Psoas muscle (tissue), 8 donors: Measurements from ENCODE around the gene MLLT3. TPM values are rescaled to one million over a fixed set of nuclear protein-coding genes. Genes with fewer than 3 reads are reported as not detected.

Experiments
- ATAC-seq, 4 donors: fragments of 200-7000 bp; cut with Tn5 transposase; one replicate each; pipeline ENCODE4 v1.9.1; 2020; ENCODE audit warnings: moderate library complexity in 3 of 4, mild to moderate bottlenecking in 2 of 4
- DNase-seq, 2 donors: peaks; one replicate each; pipeline ENCODE4 v3.0.0-alpha.2; 2020
- H3K27ac ChIP-seq: fragments of 200-600 bp; one replicate; pipeline ENCODE4 v1.8.0; 2022
- H3K27me3 ChIP-seq, 3 donors: fragments of 200-600 bp in 1 of 3; one replicate each; pipeline versions ENCODE4 v1.6.1 to v1.8.0; 2013 to 2022; ENCODE audit warnings: low read length in 2 of 3, mild to moderate bottlenecking in 2 of 3, moderate library complexity in 1 of 3; ENCODE audit not compliant: insufficient read depth in 3 of 3
- H3K36me3 ChIP-seq, 2 donors: fragments of 200-600 bp in 1 of 2; one replicate each; pipeline versions ENCODE4 v1.6.1 to v1.8.0; 2013 to 2022; ENCODE audit warnings: low read depth in 1 of 2, mild to moderate bottlenecking in 1 of 2, moderate library complexity in 1 of 2; ENCODE audit not compliant: insufficient read depth in 1 of 2
- H3K4me1 ChIP-seq: fragments of 200-600 bp; one replicate; pipeline ENCODE4 v1.8.0; 2022
- H3K4me3 ChIP-seq: fragments of 200-600 bp; one replicate; pipeline ENCODE4 v1.8.0; 2022; ENCODE audit warnings: mild to moderate bottlenecking
- H3K9me3 ChIP-seq: fragments of 200-600 bp; one replicate; pipeline ENCODE4 v1.8.0; 2022
- CTCF ChIP-seq: fragments of 200-600 bp; IDR thresholded peaks from one replicate; pipeline ENCODE4 v1.8.0; 2022; ENCODE audit warnings: antibody characterized with exemption
- WGBS, 3 donors: extraction: QIAGEN DNeasy Blood & Tissue Kit; methylation state at CpG; one replicate each; pipeline versions ENCODE4 v1.1.6 to v1.1.7; 2013; 5-methylcytosine and 5-hydroxymethylcytosine counted together
- intact Hi-C, 2 donors: fragments of 100-400 bp; cut with DNase I; formaldehyde crosslinking; loops; one replicate each; pipeline versions ENCODE4 v1.11.0 to v1.14.2; 2022
- polyA plus RNA-seq, 3 donors: library from polyadenylated mRNA; stranded (reverse); fragments of 200-250 nt; gene quantifications; one replicate each; pipeline ENCODE4 v1.2.3, GENCODE V29; 2013
- total RNA-seq, 4 donors: library from RNA; stranded (reverse); fragmentation: NEBNext Ultra II Directional in 2 of 4; extraction: Animal tissue kit (Norgen Biotek cat#: 25700) in 2 of 4; gene quantifications; one replicate each; pipeline versions ENCODE4 v1.2.1 to v1.2.4, GENCODE V29; 2021 to 2023
- donor health status: healthy with polysubstance abuse.
- donor health status: DM: no; HTN: no; CAD: no; lungs with moderate emphysema.
- donor health status: Bipolar disorder and iron deficiency.
- donor health status: healthy.
- donor health status: DM: yes; HTN: yes; CAD: no.
- donor health status: DM: no; HTN: no; CAD: no.
- donor health status: DM: no; HTN: no; CAD: no.
- donor health status: DM: yes; HTN: yes; CAD: no.

MLLT3 gene
- total and polyA plus RNA-seq, 7 donors, result 1.2 to 9.8 (median 3.3) TPM

- Histone ChIP-seq H3K27ac (no peak overlapping the region), H3K27me3 (no peaks in the 10 kb centered on the region)
- 10 to 34% (median 15%) methylated on average over 2 of the region's 2 CpGs for WGBS, 3 donors
Measured at GRCh38 chr9:20478786-20479185, 143.5 kb downstream of the MLLT3 start.

DNA sequence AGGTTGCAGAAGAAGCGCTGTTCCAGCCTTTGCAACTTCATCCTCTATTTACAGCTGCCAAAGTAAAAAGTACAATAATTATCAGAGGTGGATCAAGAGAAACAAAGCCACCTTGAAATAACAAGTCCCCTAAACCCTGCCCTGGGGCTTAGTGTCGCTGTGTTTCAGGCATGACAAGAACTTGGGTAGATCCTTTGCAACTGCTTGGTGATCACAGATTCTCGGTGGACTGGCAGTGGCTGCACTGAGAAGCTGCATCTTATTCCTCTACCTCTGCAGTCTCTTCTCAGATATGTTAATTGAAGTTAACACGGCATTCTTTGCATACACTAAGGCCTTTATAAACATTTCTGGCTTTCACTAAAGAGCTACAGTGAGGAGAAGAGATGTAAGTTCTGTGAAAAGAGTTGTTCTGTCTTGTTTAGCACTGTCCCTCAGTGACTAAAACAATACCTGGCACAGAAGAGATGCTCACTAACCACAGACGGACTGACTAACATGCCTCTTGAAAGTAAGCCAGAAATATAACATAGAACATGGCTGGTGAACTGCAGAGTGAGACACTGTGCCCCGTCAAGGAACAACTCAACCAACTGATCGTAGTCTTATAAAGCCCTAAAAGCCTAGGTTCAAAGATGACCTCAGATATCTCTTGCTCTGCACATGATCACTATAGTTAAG is 144.2 kb downstream of the MLLT3 start:
- intact Hi-C loops, result loop anchor here in 1 of 2 donors (5.0 kb wide), 1 partner anchor 121 kb away; no protein-coding TSS in a partner anchor
- Histone ChIP-seq H3K27ac (no peak overlapping the region), H3K4me1 (peaks cover 19% of the 10 kb centered on the region), H3K27me3 (no peaks in the 10 kb centered on the region), H3K36me3 (no peaks in the 10 kb centered on the region), H3K4me3 (no peak overlapping the region), H3K9me3 (no peaks in the 10 kb centered on the region)
- WGBS, 3 donors, result 72 to 81% (median 75%) methylated on average over 7 of the region's 7 CpGs
- no peak for DNase-seq
- ATAC-seq, result peak in 1 of 4 donors; percentile 21
- TF ChIP-seq CTCF, result no peak

More at GRCh38 chr9:20478786-20479185, 143.5 kb downstream of the MLLT3 start:
- Histone ChIP-seq H3K36me3 (no peaks in the 10 kb centered on the region), H3K4me1 (peaks cover 14% of the 10 kb centered on the region), H3K9me3 (no peaks in the 10 kb centered on the region), H3K4me3 (no peak overlapping the region)
- intact Hi-C loops, result loop anchor here in 1 of 2 donors (5.0 kb wide), 1 partner anchor 121 kb away; no protein-coding TSS in a partner anchor
- ATAC-seq (peak in 1 of 4 donors; percentile 39), DNase-seq (no peak)
- TF ChIP-seq CTCF, result no peak

DNA sequence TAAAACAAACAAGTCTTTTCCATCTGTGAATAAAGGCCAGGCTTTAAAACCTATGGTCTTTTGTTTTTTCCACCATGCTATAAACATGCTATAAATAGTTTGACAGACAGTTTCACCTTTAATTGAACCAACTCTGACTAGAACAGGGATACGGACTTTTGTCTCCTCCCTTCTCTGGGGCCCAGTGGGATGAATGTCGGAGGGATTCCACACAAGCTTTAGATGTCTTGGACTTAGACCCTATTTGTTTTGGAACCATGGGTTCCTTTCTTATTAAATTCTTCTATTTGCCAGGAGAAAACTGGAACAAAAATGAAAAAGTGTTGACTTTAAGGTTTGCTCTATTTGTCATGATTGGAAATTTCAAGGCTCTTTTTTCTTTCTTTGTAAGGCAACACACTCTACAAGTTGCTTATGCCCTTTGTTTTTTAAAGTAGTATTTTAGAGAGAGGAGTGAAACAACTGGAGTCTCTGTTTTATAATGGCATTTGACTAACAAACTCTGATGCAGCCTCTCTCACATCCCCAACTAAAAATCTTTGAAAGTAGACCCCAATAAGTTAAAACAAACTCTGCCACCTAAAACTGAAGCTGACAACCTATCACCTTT is 145.3 kb downstream of the MLLT3 start:
- Histone ChIP-seq H3K9me3 (no peaks in the 10 kb centered on the region), H3K27ac (no peak overlapping the region), H3K36me3 (no peaks in the 10 kb centered on the region), H3K27me3 (no peaks in the 10 kb centered on the region), H3K4me3 (no peak overlapping the region), H3K4me1 (peaks cover 24% of the 10 kb centered on the region)
- ATAC-seq, result peak in 1 of 4 donors; percentile 44
- no peak for DNase-seq
- no peak for TF ChIP-seq CTCF
- intact Hi-C loops, result loop anchor here in 1 of 2 donors (5.0 kb wide), 1 partner anchor 120 kb away; no protein-coding TSS in a partner anchor
- WGBS, 3 donors, result 17 to 34% (median 19%) methylated on average over 2 of the region's 2 CpGs

GRCh38 chr9:20474496-20474895 is 147.8 kb downstream of the MLLT3 start:
- intact Hi-C loops, result no loop called here
- WGBS, 3 donors, result 91 to 92% (median 91%) methylated on average over 5 of the region's 5 CpGs

More at GRCh38 chr9:20474496-20474895, 147.8 kb downstream of the MLLT3 start:
- H3K4me3 ChIP-seq, result no peak overlapping the region
- DNase-seq (no peak), ATAC-seq (no peak)
- H3K27ac ChIP-seq, result no peak overlapping the region
- peaks cover 24% of the 10 kb centered on the region for H3K4me1 ChIP-seq
- no peaks in the 10 kb centered on the region for H3K9me3 ChIP-seq
- no peaks in the 10 kb centered on the region for H3K27me3 ChIP-seq
- TF ChIP-seq CTCF, result no peak
- no peaks in the 10 kb centered on the region for H3K36me3 ChIP-seq
